Liver (tissue), 9 donors: ENCODE results near the gene SS18L1. TPM values are rescaled to one million over a fixed set of nuclear protein-coding genes. Genes with fewer than 3 reads are reported as not detected.

Experiments
- DNase-seq: peaks from one replicate; pipeline ENCODE4 v3.0.0-alpha.2; 2017; ENCODE audit warnings: low spot score
- H3K27ac ChIP-seq, 2 donors: one replicate each; pipeline ENCODE4 v1.7.0; 2013; ENCODE audit warnings: inconsistent platforms in 2 of 2, low read length in 2 of 2, control low read depth in 1 of 2, low read depth in 1 of 2, mild to moderate bottlenecking in 1 of 2
- H3K27me3 ChIP-seq, 4 donors: one replicate each; pipeline versions ENCODE4 v1.6.1 to v1.7.0; 2013; ENCODE audit warnings: low read length in 3 of 4, inconsistent platforms in 1 of 4, mild to moderate bottlenecking in 1 of 4, moderate library complexity in 1 of 4; ENCODE audit not compliant: control insufficient read depth in 4 of 4, insufficient read depth in 4 of 4
- H3K36me3 ChIP-seq, 4 donors: one replicate each; pipeline versions ENCODE4 v1.6.1 to v1.7.0; 2013; ENCODE audit warnings: low read length in 3 of 4, mild to moderate bottlenecking in 3 of 4, low read depth in 1 of 4, moderate library complexity in 1 of 4; ENCODE audit not compliant: control insufficient read depth in 4 of 4, insufficient read depth in 3 of 4
- H3K4me1 ChIP-seq, 4 donors: one replicate each; pipeline versions ENCODE4 v1.6.1 to v1.7.0; 2013; ENCODE audit warnings: low read length in 3 of 4, mild to moderate bottlenecking in 3 of 4, moderate library complexity in 1 of 4; ENCODE audit not compliant: control insufficient read depth in 4 of 4, insufficient read depth in 4 of 4
- H3K4me3 ChIP-seq, 3 donors: one replicate each; pipeline versions ENCODE4 v1.6.1 to v1.7.0; 2013; ENCODE audit warnings: low read length in 3 of 3, control low read depth in 1 of 3, low read depth in 1 of 3, mild to moderate bottlenecking in 1 of 3
- H3K9ac ChIP-seq, 2 donors: one replicate each; pipeline ENCODE4 v1.7.0; 2013; ENCODE audit warnings: low read length in 2 of 2, mild to moderate bottlenecking in 2 of 2, moderate library complexity in 2 of 2, control low read depth in 1 of 2, low read depth in 1 of 2
- H3K9me3 ChIP-seq, 4 donors: one replicate each; pipeline versions ENCODE4 v1.6.1 to v1.7.0; 2013; ENCODE audit warnings: low read length in 3 of 4; ENCODE audit not compliant: control insufficient read depth in 4 of 4
- ATF3 ChIP-seq: IDR thresholded peaks from 2 replicates; pipeline ENCODE4 v1.6.1; 2016; ENCODE audit warnings: antibody characterized with exemption
- CTCF ChIP-seq: fragments of 150-350 bp; IDR thresholded peaks from 2 replicates; pipeline ENCODE4 v1.5.1; 2017; ENCODE audit warnings: improper control_type of control experiment, low read depth, low read length; ENCODE audit not compliant: missing input control
- EGR1 ChIP-seq, 2 donors: IDR thresholded peaks; 2 replicates each; pipeline ENCODE4 v1.6.1; 2016 to 2018; ENCODE audit warnings: antibody characterized with exemption in 2 of 2, low read depth in 2 of 2
- FOXA1 ChIP-seq: IDR thresholded peaks from 2 replicates; pipeline ENCODE4 v1.6.1; 2016; ENCODE audit warnings: antibody characterized with exemption
- FOXA2 ChIP-seq: IDR thresholded peaks from 2 replicates; pipeline ENCODE4 v1.6.1; 2016; ENCODE audit warnings: antibody characterized with exemption
- GABPA ChIP-seq, 2 donors: IDR thresholded peaks in 1 of 2; conservative IDR thresholded peaks in 1 of 2; 2 replicates each; pipeline ENCODE4 v1.6.1; 2016; ENCODE audit warnings: antibody characterized with exemption in 2 of 2, mild to moderate bottlenecking in 1 of 2, moderate library complexity in 1 of 2
- HNF4A ChIP-seq, 2 donors: conservative IDR thresholded peaks; 2 replicates each; pipeline ENCODE4 v1.6.1; 2016; ENCODE audit warnings: antibody characterized with exemption in 2 of 2, mild to moderate bottlenecking in 2 of 2
- HNF4G ChIP-seq: IDR thresholded peaks from 2 replicates; pipeline ENCODE4 v1.6.1; 2016; ENCODE audit warnings: antibody characterized with exemption
- JUND ChIP-seq, 2 donors: IDR thresholded peaks; 2 replicates each; pipeline ENCODE4 v1.6.1; 2016; ENCODE audit warnings: antibody characterized with exemption in 2 of 2
- MAX ChIP-seq: IDR thresholded peaks from 2 replicates; pipeline ENCODE4 v1.6.1; 2016; ENCODE audit warnings: antibody characterized with exemption
- NR2F2 ChIP-seq: IDR thresholded peaks from 2 replicates; pipeline ENCODE4 v1.6.1; 2016; ENCODE audit warnings: antibody characterized with exemption
- RAD21 ChIP-seq, 2 donors: IDR thresholded peaks; 2 replicates each; pipeline ENCODE4 v1.6.1; 2016; ENCODE audit warnings: antibody characterized with exemption in 2 of 2, mild to moderate bottlenecking in 2 of 2
- REST ChIP-seq: IDR thresholded peaks from 2 replicates; pipeline ENCODE4 v1.6.1; 2016; ENCODE audit warnings: antibody characterized with exemption, mild to moderate bottlenecking
- RXRA ChIP-seq, 2 donors: IDR thresholded peaks; 2 replicates each; pipeline ENCODE4 v1.6.1; 2017 to 2018; ENCODE audit warnings: antibody characterized with exemption in 2 of 2, mild to moderate bottlenecking in 1 of 2
- SP1 ChIP-seq: IDR thresholded peaks from 2 replicates; pipeline ENCODE4 v1.6.1; 2018; ENCODE audit warnings: antibody characterized with exemption, mild to moderate bottlenecking
- TAF1 ChIP-seq: conservative IDR thresholded peaks from 2 replicates; pipeline ENCODE4 v1.6.1; 2016; ENCODE audit warnings: antibody characterized with exemption, mild to moderate bottlenecking
- YY1 ChIP-seq: IDR thresholded peaks from 2 replicates; pipeline ENCODE4 v1.6.1; 2016; ENCODE audit warnings: antibody characterized with exemption, mild to moderate bottlenecking
- ZBTB33 ChIP-seq: IDR thresholded peaks from 2 replicates; pipeline ENCODE4 v1.6.1; 2016; ENCODE audit warnings: antibody characterized with exemption
- WGBS: extraction: QIAGEN DNeasy Blood & Tissue Kit; methylation state at CpG from one replicate; pipeline ENCODE4 v1.1.7; 2013; 5-methylcytosine and 5-hydroxymethylcytosine counted together
- polyA plus RNA-seq, 2 donors: library from polyadenylated mRNA; stranded (reverse) in 1 of 2; unstranded in 1 of 2; fragments of 200-250 nt in 1 of 2; fragments of >200 nt in 1 of 2; fragmentation: Nextera tagmentation in 1 of 2; extraction: Ambion mirVana in 1 of 2; gene quantifications; one replicate each; pipeline versions ENCODE4 v1.2.1 to v1.2.3, GENCODE V29; 2013 to 2015
- total RNA-seq, 2 donors: library from RNA; depleted of rRNA; stranded (reverse); fragments of >200 nt; gene quantifications; one replicate each; pipeline ENCODE4 v1.2.3, GENCODE V29; 2014
- donor health status: healthy.
- donor health status: healthy.
- donor health status: healthy.
- donor health status: healthy.
- donor health status: healthy.

The SS18L1 gene
- total and polyA plus RNA-seq, 4 donors: 6.1 to 24.3 (median 16.7) TPM

- no peak for TF ChIP-seq REST
- TF ChIP-seq FOXA1: no peak
- no peak for TF ChIP-seq TAF1
- TF ChIP-seq SP1: no peak
- TF ChIP-seq FOXA2: no peak
- no peak for TF ChIP-seq MAX
- TF ChIP-seq NR2F2: no peak
- TF ChIP-seq RXRA (IDR thresholded peaks at IDR 0.05): no peak
Observed at GRCh38 chr20:62116558-62117361, 26.8 kb upstream of the SS18L1 start (continued).

GRCh38 chr20:62117362-62117646 lies 26.3 kb upstream of the SS18L1 start:
- no peak for TF ChIP-seq GABPA (IDR thresholded peaks at IDR 0.05 in 1 of 2, conservative IDR thresholded peaks at IDR 0.05 in 1 of 2)
- TF ChIP-seq ATF3: no peak
- TF ChIP-seq FOXA1: no peak
- TF ChIP-seq HNF4A (conservative IDR thresholded peaks at IDR 0.05): no peak
- no peak for TF ChIP-seq HNF4G
- no peak for TF ChIP-seq CTCF
- TF ChIP-seq ZBTB33: no peak
- no peak for TF ChIP-seq MAX
- no peak for TF ChIP-seq YY1
- TF ChIP-seq NR2F2: no peak
- TF ChIP-seq REST: no peak
- TF ChIP-seq JUND (IDR thresholded peaks at IDR 0.05): no peak
- TF ChIP-seq RAD21 (IDR thresholded peaks at IDR 0.05): no peak
- no peak for TF ChIP-seq EGR1 (IDR thresholded peaks at IDR 0.05; ENCODE audit: low read depth in 2 of 2)
- TF ChIP-seq TAF1: no peak
- no peak for TF ChIP-seq FOXA2
- no peak for TF ChIP-seq RXRA (IDR thresholded peaks at IDR 0.05)
- TF ChIP-seq SP1: no peak
- Histone ChIP-seq H3K27me3 (no peaks in the 10 kb centered on the region), H3K4me1 (peaks cover 0 to 4% (median 0%) of the 10 kb centered on the region in 4 donors), H3K9me3 (peaks cover 6 to 19% (median 12%) of the 10 kb centered on the region in 4 donors), H3K9ac (no peak overlapping the region), H3K27ac (no peak overlapping the region), H3K36me3 (no peaks in the 10 kb centered on the region), H3K4me3 (no peak overlapping the region)
- WGBS: 35% methylated on average over 9 of the region's 9 CpGs
- no peak for DNase-seq
